Ureter (tissue), 1 donor: ENCODE data around the gene CKLF. TPM values are rescaled to one million over a fixed set of nuclear protein-coding genes. Genes with fewer than 3 reads are reported as not detected.
"Not testable (repeated sequence)": the region's sequence is repeated elsewhere in the genome, so short reads cannot be mapped to it uniquely, and the experiment has no call there.

Experiments used
- DNase-seq: peaks from one replicate; pipeline ENCODE4 v3.0.0-alpha.2; 2020; ENCODE audit warnings: low spot score
- total RNA-seq: library from RNA; stranded (reverse); gene quantifications from one replicate; pipeline ENCODE4 v1.2.4, GENCODE V29; 2023
- donor health status: DM: yes; HTN: yes; CAD: no.

Gene CKLF
- total RNA-seq, 1 donor from 2014 or later: 34.0 TPM

DNA sequence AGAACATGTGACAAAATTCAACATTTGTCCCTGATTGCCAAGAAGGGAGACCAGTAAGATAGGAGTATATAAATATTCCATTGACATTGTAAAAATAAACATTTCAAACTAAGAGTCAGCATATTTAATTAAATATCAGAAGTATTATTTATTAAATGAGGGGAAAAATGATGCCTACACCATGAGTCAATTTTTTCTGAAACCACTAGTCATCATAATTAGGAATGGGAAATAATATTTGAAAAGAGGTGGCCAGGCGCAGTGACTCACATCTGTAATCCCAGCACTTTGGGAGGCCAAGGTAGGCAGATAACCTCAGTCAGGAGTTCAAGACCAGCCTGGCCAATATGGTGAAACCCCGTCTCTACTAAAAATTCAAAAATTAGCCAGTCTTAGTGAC, 16.0 kb downstream of the CKLF start:
- DNase-seq: no peak

DNA sequence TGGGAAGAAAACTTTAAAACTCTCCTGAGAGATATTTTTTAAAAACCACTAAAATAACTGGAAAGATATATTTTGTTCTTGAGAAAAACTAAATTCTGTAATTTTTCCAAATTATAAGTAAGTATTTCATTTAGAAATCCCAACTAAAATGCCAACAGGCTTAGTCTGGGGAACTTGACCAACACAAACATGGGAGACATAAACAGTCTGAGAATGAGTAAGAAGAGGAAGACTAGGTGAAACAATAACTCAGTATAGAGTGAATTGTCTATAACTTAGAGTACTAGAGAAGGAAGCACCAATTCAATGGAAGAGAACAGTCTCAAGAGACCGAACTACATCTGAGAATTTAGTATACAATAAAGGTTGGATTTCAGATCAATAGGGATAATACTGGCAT, 16.8 kb downstream of the CKLF start:
- no peak for DNase-seq

DNA sequence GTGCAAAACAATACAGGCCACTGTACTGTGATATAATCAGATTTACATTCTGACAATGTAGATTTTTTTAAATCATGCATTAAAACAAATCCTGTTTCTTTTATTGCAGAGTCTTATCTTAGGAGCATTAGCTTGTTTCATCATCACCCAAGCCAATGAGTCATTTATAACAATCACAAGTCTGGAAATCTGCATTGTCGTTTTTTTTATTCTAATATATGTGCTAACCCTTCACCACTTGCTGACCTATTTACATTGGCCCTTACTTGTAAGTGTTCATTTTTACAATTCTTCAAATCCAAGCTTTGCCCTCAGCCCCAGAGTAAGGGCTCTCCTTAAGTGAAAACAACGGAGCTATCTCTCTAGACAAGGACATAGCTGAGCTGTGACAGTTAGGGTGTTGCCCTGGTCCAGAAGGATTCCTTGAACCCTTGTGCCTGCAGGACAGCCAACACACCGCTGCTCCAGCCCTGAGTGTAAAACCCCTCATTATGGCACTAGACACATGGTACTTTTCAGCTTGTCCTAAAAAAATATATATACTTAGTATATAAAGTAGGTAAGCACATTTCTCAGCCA, 17.5 kb downstream of the CKLF start:
- no peak for DNase-seq

DNA sequence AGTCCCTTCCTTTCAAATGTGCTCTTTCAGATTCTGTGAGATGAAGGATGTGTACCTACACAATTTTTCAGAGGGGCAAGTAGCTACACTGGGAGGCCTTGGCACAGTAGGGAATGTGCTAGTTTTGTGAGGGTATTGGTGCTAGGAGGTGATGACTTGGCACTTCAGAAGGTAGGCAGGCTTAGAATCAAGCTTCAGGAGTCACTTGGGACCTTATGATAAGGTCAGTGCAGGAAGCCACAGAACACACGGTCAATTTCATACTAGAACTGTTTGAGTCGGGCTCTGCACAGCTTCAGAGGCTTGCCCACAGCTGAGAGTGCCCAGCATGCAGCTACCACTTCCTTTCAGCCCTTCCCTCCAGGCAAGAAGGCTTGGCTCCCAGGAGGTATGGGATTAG, 20.0 kb downstream of the CKLF start:
- DNase-seq: no peak

DNA sequence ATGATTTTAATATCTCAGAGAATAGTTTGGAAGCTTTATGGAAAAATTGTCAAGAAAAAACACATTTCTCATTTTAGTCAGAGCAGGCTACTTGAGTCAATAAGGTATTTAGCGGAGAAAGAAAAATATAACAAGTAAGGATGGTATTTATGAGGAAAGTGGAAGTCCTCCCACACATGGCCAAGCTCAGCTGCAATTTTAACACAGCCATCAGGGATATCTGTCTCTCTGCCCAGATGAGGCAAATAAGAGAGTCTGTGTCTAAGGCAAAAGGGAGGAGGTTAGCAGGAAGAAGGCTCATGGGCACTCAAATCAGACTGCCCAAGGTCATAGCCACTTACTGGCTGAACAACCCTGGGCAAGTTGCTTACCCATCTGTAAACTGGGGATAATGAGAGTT, 21.7 kb downstream of the CKLF start:
- DNase-seq: no peak

DNA sequence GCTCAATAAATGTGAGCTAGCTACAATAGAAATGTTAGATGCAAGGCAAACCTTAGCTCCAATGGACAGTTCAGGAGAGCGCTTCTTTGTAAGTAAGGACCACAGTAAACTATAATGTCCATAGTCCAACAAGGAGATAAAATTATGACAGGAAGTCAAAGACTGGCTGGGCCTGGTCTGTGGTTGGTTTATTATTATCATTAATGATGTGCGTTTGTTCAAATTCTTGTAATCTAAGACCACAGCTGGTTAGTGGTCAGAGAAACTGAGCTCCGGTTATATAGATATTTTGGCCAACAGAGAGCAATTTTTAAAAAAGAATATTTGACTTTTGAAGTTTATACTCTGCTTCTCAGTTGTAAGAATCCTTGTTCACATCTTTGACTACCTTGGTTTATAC, 22.2 kb downstream of the CKLF start:
- DNase-seq: no peak

DNA sequence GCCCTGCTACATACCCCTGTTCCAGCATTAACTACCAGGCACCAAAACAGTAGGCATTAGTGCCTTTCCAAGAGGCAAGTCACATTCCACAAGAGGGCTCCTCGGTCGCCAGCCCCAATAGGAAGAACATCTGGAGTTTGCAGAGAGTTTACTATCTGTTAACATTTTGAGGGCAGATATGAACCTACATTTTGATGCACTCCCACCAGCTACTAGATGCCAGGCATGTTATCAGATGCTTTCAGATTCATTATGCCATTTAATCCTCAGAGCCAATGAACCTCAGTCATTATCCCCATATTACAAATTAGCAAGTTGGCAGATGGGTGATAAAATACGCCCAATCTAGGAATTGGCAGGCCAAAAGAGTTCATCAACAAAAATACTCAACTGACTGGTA, 22.7 kb downstream of the CKLF start:
- DNase-seq: no peak

DNA sequence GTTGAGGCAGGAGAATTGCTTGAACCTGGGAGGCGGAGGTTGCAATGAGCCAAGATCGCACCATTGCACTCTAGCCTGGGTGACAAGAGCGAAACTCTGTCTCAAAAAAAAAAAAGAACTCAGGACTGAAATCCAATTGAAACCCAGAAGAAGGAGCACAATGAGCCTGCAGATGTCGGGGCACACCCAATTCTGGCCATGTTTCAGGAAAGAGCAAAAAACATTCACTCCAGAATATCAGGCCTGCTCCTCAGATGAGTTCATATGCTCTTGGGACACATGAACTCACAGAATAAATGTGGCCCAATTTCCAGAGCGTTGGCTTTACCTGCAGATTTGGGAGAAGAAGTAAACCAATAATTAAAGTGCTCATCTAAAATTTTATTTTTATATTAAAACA, 23.9 kb downstream of the CKLF start:
- DNase-seq: no peak

DNA sequence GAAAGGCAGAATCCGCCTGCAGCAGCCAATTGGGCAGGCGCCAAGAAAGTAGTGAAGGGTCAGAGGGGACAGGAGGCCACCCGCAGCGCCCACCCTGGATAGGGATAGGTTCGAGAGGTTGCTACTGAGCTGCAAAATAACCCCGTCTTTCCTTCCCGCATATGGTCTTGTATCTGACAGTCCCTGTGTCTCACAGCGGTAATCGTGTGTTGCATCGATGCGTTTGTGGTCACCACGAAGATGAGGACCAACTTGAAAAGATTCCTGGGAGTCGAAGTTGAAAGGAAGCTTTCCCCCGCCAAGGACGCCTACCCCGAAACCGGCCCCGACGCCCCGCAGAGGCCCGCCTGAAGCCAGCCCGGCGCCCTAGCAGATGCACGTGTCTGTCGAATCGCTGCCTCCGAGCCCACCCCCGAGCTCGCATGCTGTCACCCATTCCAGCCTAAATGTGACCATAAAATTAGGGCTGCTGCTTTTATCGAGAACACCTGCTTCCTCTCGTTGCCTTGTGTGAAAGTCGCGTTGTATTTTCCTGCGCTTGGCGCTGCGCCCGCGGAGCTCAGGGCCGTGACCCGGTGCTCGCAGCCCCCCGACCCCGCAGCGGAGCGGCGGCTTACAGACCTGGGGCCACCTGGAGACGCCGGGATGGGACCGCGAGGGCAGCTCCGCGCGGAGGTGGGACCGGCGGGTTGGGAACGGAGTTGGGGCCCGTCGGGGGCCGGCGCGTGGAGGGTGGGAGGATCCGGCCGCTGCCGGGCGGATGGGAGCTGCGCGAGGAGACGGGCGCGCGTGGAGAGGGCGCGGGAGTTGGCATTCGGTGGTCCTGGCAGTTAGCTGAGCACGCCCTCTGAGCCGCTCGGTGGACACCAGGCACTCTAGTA, 26.5 kb downstream of the CKLF start, which contains the start of gene CMTM2:
CMTM2 (plus strand) TSS at position 813 of the 881 bp plus-strand sequence. CDS start 145 bp downstream, outside the sequence.
- DNase-seq: no peak

DNA sequence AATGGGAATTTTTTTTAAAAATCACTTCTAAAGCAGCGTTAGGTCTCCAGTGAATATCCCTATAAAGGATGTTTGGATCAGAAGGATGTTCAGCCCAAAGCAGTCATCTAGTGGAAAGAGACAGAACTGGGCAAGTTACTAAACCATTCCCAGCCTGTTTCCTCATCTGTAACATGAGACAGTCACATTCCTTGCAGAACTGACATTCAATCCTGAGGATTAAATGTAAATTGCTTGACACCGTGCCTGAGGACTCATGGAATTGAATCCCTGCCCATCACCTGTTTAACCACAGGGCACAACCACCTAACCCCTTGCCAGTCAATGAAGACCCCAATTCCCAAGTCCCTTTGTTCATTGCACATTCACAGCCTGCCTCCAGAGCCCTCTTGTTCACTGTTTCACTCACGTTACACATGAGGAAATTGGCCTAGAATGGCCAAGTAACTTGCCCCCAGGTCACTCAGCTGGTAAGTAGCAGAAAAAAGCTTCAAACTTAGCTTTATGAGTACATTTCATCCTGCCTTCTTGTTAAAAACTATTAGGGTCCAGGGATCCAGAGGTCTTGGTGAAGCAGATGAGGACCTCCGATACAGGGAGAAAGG, 28.3 kb downstream of the CKLF start:
- DNase-seq: no peak

DNA sequence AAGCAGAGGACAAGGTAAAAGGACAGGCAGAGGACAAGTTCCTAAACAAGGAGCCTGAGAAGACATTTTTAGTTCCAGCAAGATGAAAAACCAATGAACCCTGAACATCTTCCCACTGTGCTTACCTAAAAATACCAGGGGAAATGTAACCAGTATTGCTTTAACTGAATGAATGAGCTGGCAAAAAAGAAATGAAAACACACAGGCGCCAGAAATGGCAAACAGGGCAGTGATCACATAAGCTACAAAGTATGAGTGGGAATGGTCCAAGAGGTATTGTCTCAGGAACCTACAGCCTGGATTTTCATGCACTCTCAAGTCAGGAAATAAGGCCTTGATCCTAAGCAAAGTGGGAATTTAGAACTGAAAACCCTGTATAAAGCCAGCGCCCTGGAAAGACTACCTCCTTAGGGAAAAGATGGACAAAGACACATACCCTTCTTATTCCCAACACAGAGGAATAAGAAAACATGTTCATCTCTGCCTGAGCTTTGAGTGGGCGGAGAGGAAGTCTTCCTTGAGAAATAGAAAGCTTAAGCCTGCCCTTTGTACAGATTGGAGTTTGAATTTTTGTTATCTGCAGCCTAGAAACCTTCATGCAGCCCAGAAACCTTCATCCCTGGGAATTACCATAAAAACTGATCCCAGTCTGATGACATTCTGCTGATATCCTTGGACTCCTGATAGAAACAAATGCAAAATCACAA, 29.0 kb downstream of the CKLF start:
- DNase-seq: no peak

DNA sequence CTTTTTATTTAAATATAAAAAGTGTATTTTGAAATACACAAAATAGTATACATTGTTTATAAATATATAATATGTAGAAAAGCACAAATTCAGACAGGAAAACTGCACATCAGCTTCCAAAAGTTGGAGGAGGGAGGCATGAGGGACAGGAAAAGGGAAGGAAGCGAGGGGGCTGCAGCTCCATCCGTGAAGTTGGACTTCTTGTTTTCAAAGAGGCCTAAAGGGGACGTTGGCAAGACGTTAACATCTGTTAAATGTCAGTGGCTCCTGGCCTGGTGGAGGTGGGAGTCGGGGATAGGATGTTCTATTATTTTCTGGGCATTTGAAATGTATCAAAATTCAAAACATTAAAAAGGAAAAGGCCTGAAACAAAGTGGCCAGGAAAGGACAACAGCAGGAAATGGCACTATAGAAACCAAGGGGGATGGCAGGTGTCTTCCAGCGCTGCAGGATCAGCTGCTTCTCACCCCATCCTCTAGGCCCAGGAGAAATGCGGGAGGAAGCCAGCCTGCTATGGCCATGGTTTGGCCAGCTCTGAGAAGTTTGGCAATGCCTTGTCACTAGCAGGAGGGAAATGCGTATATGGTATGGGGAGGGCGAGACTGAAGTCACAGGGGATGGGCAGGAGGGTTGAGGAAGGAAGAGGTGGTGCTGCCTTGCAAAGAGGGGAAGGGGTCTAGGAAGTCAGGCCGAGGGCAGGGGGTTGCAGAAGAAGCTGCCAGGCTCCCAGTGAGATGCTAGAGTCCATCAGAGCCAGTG, 33.3 kb downstream of the CKLF start:
- no peak for DNase-seq

DNA sequence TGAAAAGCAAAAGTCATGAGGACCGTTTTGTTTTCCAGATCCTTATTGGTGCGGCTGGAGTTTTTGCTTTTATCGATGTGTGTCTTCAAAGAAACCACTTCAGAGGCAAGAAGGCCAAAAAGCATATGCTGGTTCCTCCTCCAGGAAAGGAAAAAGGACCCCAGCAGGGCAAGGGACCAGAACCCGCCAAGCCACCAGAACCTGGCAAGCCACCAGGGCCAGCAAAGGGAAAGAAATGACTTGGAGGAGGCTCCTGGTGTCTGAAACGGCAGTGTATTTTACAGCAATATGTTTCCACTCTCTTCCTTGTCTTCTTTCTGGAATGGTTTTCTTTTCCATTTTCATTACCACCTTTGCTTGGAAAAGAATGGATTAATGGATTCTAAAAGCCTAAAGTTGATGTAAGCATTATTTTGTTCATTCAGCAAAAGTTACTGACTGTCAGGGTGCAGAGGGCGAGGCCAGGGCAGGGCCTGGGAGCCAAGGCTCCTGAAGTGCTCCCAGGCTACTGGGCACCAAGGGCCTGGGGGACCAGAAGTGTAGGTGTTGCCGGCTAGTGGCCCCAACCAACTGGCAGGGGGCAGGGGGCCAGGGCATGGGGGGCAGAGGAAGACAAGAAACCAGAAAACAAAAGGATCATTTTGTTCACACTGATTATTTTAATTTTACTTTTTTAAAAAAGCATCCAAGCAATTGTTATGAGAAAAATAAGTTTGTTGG, 35.7 kb downstream of the CKLF start:
- no peak for DNase-seq

DNA sequence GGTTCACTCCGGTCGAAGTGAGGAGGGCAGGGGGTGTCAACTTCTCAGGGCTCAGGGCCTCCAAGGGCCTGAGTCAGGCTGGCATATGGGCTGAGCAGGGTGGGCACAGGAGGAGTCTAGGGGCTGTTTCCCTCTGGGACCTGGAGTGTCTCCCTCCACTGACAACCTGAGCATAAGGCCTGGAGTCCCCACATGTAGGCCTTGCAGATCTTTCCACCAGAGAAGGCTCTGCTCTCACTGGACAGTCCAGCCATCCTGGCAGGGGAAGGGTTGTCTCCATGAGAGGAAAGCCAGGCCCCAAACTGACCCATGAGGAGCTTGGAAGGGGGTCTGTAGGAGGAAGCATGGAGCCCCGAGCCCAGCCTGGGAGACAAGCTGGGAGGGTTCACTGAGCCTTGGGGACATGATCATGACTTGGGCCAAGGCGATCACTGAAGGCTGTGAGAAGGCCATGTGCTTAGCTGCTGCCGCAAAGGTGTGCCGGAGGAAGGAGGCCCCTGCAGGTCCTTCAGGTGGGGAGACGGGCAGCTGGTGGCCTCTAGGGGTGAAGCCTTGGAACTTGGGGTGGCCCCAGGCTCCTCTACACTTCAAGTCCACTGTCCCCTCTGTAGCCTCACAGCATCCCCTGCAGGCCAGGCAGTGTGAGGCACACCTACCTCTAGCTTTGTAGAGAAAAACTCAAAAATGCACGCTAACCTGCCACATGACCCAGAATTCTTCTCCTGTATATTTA, 36.8 kb downstream of the CKLF start:
- DNase-seq: no peak

DNA sequence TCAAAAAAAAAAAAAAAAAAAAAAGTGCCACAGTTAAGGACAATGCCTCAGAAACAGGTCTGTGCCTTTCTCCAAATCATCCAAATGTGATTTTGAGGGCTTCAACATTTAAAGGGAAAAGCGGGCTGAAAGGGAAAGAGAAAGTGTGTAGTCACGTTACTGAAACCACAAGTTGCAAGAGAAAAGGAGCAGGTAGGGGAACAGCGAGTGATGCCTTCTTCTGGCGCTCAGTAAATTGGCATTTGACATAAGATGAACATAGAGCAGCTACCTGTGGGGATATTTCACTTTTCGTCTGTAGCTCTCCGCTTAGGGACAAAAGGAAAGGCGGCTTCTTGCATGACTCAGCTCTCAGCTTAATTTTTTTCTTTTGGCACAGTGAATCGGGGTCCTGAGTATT, 37.9 kb downstream of the CKLF start:
- no peak for DNase-seq

DNA sequence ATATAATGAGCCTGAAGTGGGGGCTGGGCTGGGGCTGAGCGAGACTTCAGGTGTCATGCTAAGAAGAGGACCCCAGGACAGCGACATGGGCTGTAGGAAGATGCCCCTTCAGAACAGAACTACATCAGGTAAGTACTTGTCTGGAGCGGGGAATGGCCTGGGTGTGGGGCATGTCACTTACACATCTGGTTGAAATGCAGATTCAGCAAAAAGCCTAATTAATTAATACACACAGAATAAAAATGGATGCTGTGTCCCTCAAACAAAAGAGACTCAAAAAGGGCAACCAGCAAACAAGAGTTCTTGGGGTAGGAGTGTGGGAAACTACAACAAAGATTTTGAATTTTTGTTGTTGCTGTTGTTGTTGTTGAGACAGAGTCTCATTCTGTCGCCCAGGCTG, 38.6 kb downstream of the CKLF start:
- no peak for DNase-seq

DNA sequence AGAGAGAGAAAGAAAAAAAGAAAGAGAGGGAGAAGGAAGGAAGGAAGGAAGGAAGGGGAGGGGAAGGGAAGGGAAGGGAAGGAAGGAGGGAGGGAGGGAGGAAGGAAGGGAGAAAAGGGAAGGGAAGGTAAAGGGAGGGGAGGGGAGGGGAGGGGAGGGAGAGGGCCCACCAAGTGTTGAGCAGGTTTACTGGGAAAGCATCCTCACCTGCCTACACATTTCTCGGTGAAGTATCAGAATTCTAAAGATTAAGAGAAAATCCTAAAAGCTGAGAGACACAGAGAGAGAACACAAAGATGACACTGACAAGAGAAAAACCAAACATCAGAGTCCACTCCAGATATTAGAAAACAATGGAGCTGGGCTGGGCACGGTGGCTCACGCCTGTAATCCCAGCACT, 39.9 kb downstream of the CKLF start:
- DNase-seq: no peak

DNA sequence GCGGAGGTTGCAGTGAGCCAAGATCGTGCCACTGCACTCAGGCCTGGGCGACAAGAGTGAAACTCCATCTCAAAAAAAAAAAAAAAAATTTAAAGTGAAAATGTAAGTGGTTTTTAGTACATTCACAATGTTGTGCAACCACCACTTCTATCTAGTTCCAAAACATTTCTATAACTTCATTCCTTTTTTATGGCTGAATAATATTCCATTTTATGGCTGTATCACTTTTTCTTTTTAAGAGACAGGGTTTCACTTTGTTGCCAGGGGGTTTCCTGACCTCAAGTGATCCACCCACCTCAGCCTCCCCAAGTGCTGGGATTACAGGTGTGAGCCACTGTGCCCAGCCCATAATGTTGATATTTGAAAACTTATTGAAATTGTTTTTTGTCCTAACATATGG, 40.4 kb downstream of the CKLF start:
- DNase-seq: no peak

DNA sequence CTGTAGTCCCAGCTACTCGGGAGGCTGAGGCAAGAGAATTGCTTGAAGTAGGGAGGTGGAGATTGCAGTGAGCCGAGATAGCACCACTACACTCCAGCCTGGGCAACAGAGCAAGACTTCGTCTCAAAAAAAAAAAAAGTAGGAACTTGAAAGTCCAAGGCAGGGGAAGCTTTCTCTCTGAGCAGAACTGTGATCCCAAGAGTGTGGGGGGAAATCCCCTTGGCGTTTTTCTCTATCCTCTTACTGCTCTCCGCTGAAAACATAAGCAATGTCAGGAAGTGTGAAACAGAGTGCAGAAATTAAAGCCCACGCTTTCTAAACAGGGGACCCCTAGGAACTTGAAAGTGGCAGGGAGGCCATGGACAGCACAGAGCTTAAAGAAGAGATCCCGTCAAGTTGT, 42.4 kb downstream of the CKLF start:
- DNase-seq: no peak

DNA sequence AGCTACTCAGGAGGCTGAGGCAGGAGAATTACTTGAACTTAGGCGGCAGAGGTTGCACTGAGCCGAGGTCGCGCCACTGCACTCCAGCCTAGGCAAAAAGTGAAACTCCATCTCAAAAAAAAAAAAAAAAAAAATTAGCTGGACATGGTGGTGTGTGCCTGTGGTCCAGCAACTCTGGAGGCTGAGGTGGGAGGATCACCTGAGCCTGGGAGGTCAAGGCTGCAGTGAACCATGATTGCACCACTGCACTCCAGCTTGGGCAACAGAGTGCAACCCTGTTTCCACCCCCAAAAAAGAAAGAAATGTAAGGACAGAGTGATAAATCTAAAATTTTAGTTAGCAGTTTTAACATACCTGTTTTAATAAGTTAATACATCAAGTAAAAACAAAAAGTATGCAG, 44.2 kb downstream of the CKLF start:
- not testable (repeated sequence) for DNase-seq
